Ishikawa (cell line): ENCODE data around the gene KIRREL2.

ENCODE experiments used
- CEBPB ChIP-seq: IDR thresholded peaks from 2 replicates; pipeline ENCODE4 v1.6.1; 2012
- TAF1 ChIP-seq: IDR thresholded peaks from 2 replicates; pipeline ENCODE4 v1.6.1; 2012; ENCODE audit warnings: low read depth, mild to moderate bottlenecking

GRCh38 chr19:35844482-35845214 lies 12.1 kb upstream of the KIRREL2 start:
- TF ChIP-seq CEBPB (no peak), TAF1 (no peak)
